Astrocyte (in vitro differentiated cells and primary cell): Measurements from ENCODE around the gene ARHGEF26. TPM values are rescaled to one million over a fixed set of nuclear protein-coding genes. Genes with fewer than 3 reads are reported as not detected.

ENCODE experiments used
- DNase-seq: peaks from one replicate; pipeline ENCODE4 v3.0.0-alpha.2; 2010; ENCODE audit warnings: low read depth
- FAIRE-seq: peaks from 2 replicates; lab custom pipeline; 2011; peaks lifted over from hg19 to GRCh38; lab: Jason Lieb, UNC
- H2AFZ ChIP-seq: 2 replicates; pipeline ENCODE4 v1.6.0; 2012; ENCODE audit warnings: low read depth, low read length, inconsistent platforms
- H3K27ac ChIP-seq: 2 replicates; pipeline ENCODE4 v1.5.1; 2011; ENCODE audit warnings: low read depth, low read length, inconsistent platforms
- H3K27me3 ChIP-seq: 2 replicates; pipeline ENCODE4 v1.6.0; 2011; ENCODE audit warnings: low read length, inconsistent platforms; ENCODE audit not compliant: insufficient read depth
- H3K36me3 ChIP-seq: 2 replicates; pipeline ENCODE4 v1.5.1; 2011; ENCODE audit warnings: low read length, inconsistent platforms; ENCODE audit not compliant: insufficient read depth
- H3K4me1 ChIP-seq: 2 replicates; pipeline ENCODE4 v1.5.1; 2011; ENCODE audit warnings: low read length, inconsistent platforms; ENCODE audit not compliant: insufficient read depth
- H3K4me2 ChIP-seq: 2 replicates; pipeline ENCODE4 v1.6.0; 2012; ENCODE audit warnings: low read length, inconsistent platforms
- H3K4me3 ChIP-seq: 2 replicates; pipeline ENCODE4 v1.5.1; 2011; ENCODE audit warnings: low read depth, mild to moderate bottlenecking, low read length, inconsistent platforms; ENCODE audit not compliant: insufficient read depth
- H3K79me2 ChIP-seq: 2 replicates; pipeline ENCODE4 v1.6.0; 2012; ENCODE audit warnings: mild to moderate bottlenecking, low read length, inconsistent platforms; ENCODE audit not compliant: insufficient read depth
- H3K9ac ChIP-seq: 2 replicates; pipeline ENCODE4 v1.6.0; 2012; ENCODE audit warnings: mild to moderate bottlenecking, low read length, inconsistent platforms
- H3K9me3 ChIP-seq: 2 replicates; pipeline ENCODE4 v1.5.1; 2012; ENCODE audit warnings: low read depth, mild to moderate bottlenecking, low read length, inconsistent platforms; ENCODE audit not compliant: insufficient read depth
- H4K20me1 ChIP-seq: 2 replicates; pipeline ENCODE4 v1.6.0; 2012; ENCODE audit warnings: low read length, inconsistent platforms; ENCODE audit not compliant: insufficient read depth
- H3K27ac Mint-ChIP-seq: one replicate; pipeline ENCODE4 v1.8.0; 2021; ENCODE audit warnings: mild to moderate bottlenecking, mixed read lengths; ENCODE audit not compliant: unreplicated experiment
- H3K27me3 Mint-ChIP-seq: one replicate; pipeline ENCODE4 v1.8.0; 2021; ENCODE audit warnings: low read depth, mixed read lengths; ENCODE audit not compliant: unreplicated experiment
- H3K36me3 Mint-ChIP-seq: one replicate; pipeline ENCODE4 v1.8.0; 2021; ENCODE audit warnings: low read depth, mixed read lengths; ENCODE audit not compliant: unreplicated experiment
- H3K4me1 Mint-ChIP-seq: one replicate; pipeline ENCODE4 v1.8.0; 2021; ENCODE audit warnings: low read depth, mixed read lengths; ENCODE audit not compliant: unreplicated experiment
- H3K4me3 Mint-ChIP-seq: one replicate; pipeline ENCODE4 v1.8.0; 2021; ENCODE audit warnings: mild to moderate bottlenecking, moderate library complexity, mixed read lengths; ENCODE audit not compliant: unreplicated experiment
- H3K9me3 Mint-ChIP-seq: one replicate; pipeline ENCODE4 v1.8.0; 2021; ENCODE audit warnings: mild to moderate bottlenecking, mixed read lengths; ENCODE audit not compliant: unreplicated experiment
- EZH2 ChIP-seq: IDR thresholded peaks from 2 replicates; pipeline ENCODE4 v1.6.1; 2012; ENCODE audit warnings: mild to moderate bottlenecking, low read length, inconsistent platforms; ENCODE audit not compliant: insufficient read depth
- total RNA-seq: library from RNA; stranded (reverse); gene quantifications from 2 replicates; pipeline ENCODE4 v1.2.1, GENCODE V29; 2021
- TF ChIP-seq, protein P1 (sequence below): IDR thresholded peaks from 2 replicates; pipeline ENCODE4 v1.5.1; 2011; ENCODE audit warnings: low read depth, mild to moderate bottlenecking, inconsistent platforms, low read length, moderate library complexity; ENCODE audit not compliant: insufficient read depth

ARHGEF26 gene
- total RNA-seq, 1 donor from 2014 or later = 1.7 TPM

DNA sequence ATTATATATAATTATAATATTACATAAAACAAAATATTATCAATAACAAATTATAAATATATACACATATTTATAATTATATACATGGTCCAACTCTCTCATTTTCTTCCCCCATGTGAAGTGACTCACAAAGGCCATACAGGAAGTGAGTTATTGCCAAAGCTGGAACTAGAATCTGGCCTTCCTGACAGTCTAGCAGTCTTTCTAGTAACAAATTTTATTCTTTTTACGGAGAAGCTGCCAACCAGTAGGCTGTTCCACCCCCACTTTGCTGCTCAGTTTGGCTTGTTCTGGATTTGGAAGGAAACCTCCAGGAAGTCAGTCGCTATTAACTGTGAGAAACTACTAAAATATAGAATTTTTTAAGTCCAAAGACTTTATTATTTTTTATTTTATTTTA is 123.5 kb downstream of the ARHGEF26 start:
- no peak overlapping the region for H3K27ac ChIP-seq
- H3K36me3 ChIP-seq = peaks cover 6% of the 10 kb centered on the region
- Mint-ChIP-seq H3K4me1 (peaks cover 18% of the 10 kb centered on the region), H3K27ac (no peak overlapping the region), H3K27me3 (no peaks in the 10 kb centered on the region), H3K9me3 (no peaks in the 10 kb centered on the region), H3K36me3 (peaks cover 11% of the 10 kb centered on the region), H3K4me3 (no peak overlapping the region)
- peaks cover 17% of the 10 kb centered on the region for H3K4me1 ChIP-seq
- H3K79me2 ChIP-seq = no peaks in the 10 kb centered on the region
- H3K9me3 ChIP-seq = no peaks in the 10 kb centered on the region
- no peak overlapping the region for H3K4me2 ChIP-seq
- no peaks in the 10 kb centered on the region for H4K20me1 ChIP-seq
- no peak overlapping the region for H3K4me3 ChIP-seq
- H3K27me3 ChIP-seq = no peaks in the 10 kb centered on the region
- FAIRE-seq (no peak), DNase-seq (peak; percentile 46)
- TF ChIP-seq, protein P1, sequence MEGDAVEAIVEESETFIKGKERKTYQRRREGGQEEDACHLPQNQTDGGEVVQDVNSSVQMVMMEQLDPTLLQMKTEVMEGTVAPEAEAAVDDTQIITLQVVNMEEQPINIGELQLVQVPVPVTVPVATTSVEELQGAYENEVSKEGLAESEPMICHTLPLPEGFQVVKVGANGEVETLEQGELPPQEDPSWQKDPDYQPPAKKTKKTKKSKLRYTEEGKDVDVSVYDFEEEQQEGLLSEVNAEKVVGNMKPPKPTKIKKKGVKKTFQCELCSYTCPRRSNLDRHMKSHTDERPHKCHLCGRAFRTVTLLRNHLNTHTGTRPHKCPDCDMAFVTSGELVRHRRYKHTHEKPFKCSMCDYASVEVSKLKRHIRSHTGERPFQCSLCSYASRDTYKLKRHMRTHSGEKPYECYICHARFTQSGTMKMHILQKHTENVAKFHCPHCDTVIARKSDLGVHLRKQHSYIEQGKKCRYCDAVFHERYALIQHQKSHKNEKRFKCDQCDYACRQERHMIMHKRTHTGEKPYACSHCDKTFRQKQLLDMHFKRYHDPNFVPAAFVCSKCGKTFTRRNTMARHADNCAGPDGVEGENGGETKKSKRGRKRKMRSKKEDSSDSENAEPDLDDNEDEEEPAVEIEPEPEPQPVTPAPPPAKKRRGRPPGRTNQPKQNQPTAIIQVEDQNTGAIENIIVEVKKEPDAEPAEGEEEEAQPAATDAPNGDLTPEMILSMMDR = no peak
- no peak for TF ChIP-seq EZH2
- no peak overlapping the region for H3K9ac ChIP-seq
- no peak overlapping the region for H2AFZ ChIP-seq

DNA sequence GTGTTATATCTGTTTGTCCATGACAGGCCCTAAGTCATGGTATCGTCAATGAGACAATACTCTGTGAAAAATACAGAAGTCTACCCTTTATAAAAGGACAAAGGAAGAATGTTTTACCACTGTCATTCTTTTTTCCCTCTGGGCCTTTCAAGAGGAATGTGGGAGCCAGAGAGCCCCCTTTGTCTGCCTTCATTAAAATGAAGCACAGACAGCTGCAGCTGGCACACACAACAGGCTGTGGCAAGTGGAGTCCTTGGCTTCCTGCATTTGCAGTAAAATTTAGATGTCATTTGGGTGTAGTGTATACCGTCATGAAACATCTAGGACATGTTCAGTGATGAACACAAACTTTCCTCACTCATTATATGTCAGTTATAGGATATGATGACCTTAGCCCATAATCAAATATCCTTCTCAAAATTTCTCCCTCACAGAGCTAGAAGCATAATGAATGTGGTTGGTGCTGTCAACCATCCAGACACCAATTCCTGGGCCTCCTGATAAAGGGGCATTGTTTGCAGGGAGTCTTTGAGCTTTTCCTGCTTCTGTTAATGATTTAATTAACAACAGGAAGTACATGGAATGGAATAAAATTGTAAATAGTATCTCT is 126.7 kb downstream of the ARHGEF26 start:
- Mint-ChIP-seq H3K9me3 (no peaks in the 10 kb centered on the region), H3K4me1 (peaks cover 18% of the 10 kb centered on the region), H3K27me3 (no peaks in the 10 kb centered on the region), H3K27ac (no peak overlapping the region), H3K4me3 (no peak overlapping the region), H3K36me3 (peaks cover 12% of the 10 kb centered on the region)
- peaks cover 15% of the 10 kb centered on the region for H3K4me1 ChIP-seq
- H3K27me3 ChIP-seq = no peaks in the 10 kb centered on the region
- no peaks in the 10 kb centered on the region for H3K79me2 ChIP-seq
- H4K20me1 ChIP-seq = no peaks in the 10 kb centered on the region
- H3K9ac ChIP-seq = no peak overlapping the region
- no peak overlapping the region for H2AFZ ChIP-seq
- H3K36me3 ChIP-seq = peaks cover 14% of the 10 kb centered on the region
- no peak overlapping the region for H3K27ac ChIP-seq
- TF ChIP-seq, protein P1 = no peak
- TF ChIP-seq EZH2 = no peak
- no peak for DNase-seq
- H3K4me3 ChIP-seq = no peak overlapping the region
- no peak overlapping the region for H3K4me2 ChIP-seq
- no peak for FAIRE-seq
- no peaks in the 10 kb centered on the region for H3K9me3 ChIP-seq

DNA sequence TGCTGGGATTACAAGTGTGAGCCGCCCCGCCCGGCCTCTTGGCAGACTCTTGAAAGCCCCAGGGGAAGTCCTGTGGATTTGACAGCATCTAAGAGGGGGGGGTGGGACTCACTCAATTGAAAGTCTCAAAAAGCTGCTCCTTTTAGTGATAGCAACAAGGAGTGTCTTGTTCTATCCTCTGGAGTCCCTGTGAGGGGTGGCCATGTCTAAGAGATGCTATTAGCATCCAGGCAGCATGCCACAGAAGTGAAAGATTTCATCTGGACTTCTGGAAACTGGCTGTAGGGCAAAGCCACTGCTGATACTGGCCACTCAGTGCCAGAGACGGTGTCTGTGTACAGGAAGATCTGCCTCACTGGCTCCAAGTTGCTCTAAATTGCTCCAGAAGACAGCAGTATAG is 129.1 kb downstream of the ARHGEF26 start:
- peaks cover 25% of the 10 kb centered on the region for H3K36me3 ChIP-seq
- H3K9ac ChIP-seq = no peak overlapping the region
- no peaks in the 10 kb centered on the region for H3K79me2 ChIP-seq
- H2AFZ ChIP-seq = no peak overlapping the region
- no peak overlapping the region for H3K4me3 ChIP-seq
- Mint-ChIP-seq H3K27me3 (no peaks in the 10 kb centered on the region), H3K9me3 (no peaks in the 10 kb centered on the region), H3K36me3 (peaks cover 13% of the 10 kb centered on the region), H3K4me3 (no peak overlapping the region), H3K4me1 (peaks cover 6% of the 10 kb centered on the region), H3K27ac (no peak overlapping the region)
- H3K27ac ChIP-seq = no peak overlapping the region
- FAIRE-seq (no peak), DNase-seq (no peak)
- H3K4me2 ChIP-seq = no peak overlapping the region
- H4K20me1 ChIP-seq = no peaks in the 10 kb centered on the region
- no peaks in the 10 kb centered on the region for H3K27me3 ChIP-seq
- H3K4me1 ChIP-seq = no peaks in the 10 kb centered on the region
- TF ChIP-seq EZH2 = no peak
- TF ChIP-seq, protein P1 = no peak
- no peaks in the 10 kb centered on the region for H3K9me3 ChIP-seq
